GM18868 (cell line): ENCODE measurements around the gene GOLGA1.
"Not testable (repeated sequence)": the region's sequence is repeated elsewhere in the genome, so short reads cannot be mapped to it uniquely, and the experiment has no call there.

Source experiments
- ATAC-seq: cut with Tn5 transposase; IDR thresholded peaks from one replicate; pipeline ENCODE4 v1.9.1; 2021; ENCODE audit warnings: mild to moderate bottlenecking, moderate library complexity; ENCODE audit not compliant: unreplicated experiment

Gene GOLGA1

GRCh38 chr9:124838567-124839275 lies 102.2 kb downstream of the GOLGA1 start:
- ATAC-seq, result not testable (repeated sequence)

DNA sequence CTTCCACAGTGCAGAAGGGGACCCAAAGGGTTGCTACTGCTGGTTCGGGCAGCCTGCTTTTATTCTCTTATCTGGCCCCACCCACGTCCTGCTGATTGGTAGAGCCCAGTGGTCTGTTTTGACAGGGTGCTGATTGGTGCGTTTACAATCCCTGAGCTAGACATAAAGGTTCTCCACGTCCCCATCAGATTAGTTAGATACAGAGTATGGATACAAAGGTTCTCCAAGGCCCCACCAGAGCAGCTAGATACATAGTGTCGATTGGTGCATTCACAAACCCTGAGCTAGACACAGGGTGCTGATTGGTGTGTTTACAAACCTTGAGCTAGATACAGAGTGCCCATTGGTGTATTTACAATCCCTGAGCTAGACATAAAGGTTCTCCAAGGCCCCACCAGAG lies 102.8 kb downstream of the GOLGA1 start:
- ATAC-seq, result not testable (repeated sequence)

- ATAC-seq, result no peak
These were observed 105.8 kb downstream of the GOLGA1 start for GRCh38 chr9:124835026-124835557.

- ATAC-seq, result no peak
These were observed 106.3 kb downstream of the GOLGA1 start for GRCh38 chr9:124834591-124834990.

DNA sequence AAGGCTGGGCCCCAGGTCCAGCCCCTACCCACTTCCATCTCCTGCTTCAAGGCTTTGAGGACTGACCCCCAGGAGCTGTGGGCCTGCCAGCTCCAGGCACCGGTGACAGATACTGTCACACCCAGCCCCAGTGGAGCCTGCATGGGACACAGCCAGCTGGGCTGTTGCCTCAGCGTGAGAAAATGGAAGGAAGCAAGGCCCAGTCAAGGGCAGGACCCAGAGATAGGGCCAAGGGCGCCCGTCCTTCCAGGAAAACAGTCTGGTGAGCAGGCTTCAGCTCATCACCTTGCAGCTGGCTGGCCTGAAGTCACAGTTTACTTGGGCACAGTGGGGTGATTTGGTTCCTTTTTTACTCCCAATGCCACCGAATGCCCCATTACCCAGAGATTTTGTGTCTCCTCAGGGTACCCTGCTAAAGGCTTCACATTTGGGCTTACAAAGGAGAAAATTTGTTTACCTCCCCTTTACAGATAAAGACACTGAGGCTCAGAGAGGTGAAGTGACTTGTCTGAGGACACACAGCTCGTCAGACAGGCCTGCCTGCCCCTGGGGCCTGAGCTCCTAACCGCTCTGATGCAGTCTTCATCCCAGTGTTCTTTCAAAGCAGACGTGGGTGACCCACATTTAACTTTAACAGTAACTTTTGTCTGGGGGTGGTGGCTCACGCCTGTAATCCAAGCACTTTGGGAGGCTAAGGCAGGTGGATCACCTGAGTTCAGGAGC lies 109.1 kb downstream of the GOLGA1 start:
- ATAC-seq, result no peak

DNA sequence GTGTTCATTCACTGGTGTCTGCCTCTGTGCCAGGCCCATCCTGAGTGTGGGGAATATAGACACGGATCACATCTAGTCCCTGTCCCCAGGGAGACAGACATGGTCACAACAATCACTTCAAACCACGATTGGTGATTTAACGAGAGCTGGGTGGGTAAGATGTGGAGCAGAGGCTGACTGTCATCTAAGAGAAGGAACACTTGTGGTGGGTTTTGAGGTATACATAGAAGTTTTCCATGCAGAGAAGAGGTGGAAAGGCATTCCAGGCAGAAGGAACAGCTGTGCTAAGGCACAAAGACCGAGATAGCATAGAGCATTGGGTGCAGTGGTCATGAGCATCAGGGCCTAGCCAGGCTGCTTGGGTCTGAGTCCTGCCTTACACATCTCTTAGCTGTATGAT lies 110.3 kb downstream of the GOLGA1 start:
- no peak for ATAC-seq

DNA sequence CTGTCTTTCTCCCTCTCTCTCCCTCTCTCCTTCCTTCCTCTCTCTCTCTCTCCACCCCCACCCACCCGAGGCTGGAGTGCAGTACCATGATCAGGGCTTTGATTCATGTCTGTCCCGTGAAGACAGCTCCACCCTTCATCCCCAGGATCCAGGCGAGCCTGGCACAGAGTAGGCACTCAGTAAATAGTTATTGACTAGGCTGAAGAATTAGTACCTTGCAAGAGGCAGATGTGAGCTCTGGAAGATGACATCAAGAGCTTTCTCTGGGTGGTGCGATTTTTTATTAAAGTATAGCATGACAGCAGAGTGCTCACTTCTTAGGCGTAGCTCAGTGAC lies 111.6 kb downstream of the GOLGA1 start:
- no peak for ATAC-seq

DNA sequence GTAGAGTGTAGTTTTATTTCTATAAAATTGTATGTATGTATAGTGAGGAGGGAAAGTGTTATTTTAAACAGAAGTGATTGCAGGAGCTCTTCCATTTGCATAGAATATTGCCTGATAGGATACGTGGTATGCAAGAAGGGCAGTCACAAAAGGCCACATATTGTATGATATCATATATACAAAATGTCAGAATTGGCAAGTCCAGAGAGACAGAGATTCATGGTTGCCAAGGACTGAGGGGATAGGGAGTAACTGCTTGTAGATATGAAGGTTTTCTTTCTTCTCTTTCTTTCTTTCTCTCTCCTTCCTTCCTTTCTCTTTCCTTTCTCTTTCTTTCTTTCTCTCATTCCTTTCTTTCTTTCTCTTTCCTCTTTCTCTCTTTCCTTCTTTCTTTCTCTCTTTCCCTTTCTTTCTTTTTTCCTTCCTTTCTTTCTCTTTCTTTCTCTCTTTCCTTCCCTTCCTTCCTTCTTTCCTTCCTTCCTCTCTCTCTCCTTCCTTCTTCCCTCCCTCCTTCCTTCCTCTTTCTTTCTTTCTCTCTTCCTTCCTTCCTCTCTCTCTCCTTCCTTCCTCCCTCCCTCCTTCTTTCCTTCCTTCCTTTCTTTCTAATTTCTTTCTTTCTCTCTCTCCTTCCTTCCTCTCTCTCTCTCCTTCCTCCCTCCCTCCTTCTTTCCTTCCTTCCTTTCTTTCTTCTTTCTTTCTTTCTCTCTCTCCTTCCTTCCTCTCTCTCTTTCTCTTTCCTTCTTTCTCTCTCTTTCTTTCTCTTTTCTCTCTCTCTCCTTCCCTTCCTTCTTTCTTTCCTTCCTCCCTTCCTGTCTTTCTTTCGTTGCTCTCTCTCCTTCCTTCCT lies 112.2 kb downstream of the GOLGA1 start:
- ATAC-seq, result no peak
